Kidney (tissue), 14 donors: Measurements from ENCODE around the gene UTS2B. TPM values are rescaled to one million over a fixed set of nuclear protein-coding genes. Genes with fewer than 3 reads are reported as not detected.

Experiments used
- DNase-seq, 5 donors: peaks; one replicate each; pipeline ENCODE4 v3.0.0-alpha.2; 2013 to 2020
- FAIRE-seq: peaks from 2 replicates; lab custom pipeline; 2012; peaks lifted over from hg19 to GRCh38; lab: Jason Lieb, UNC
- H3K27ac ChIP-seq, 2 donors: one replicate each; pipeline ENCODE4 v1.7.0; 2013; ENCODE audit warnings: low read depth in 2 of 2, low read length in 2 of 2, inconsistent platforms in 1 of 2
- H3K27me3 ChIP-seq: one replicate; pipeline ENCODE4 v1.7.1; 2013; ENCODE audit warnings: low read length, inconsistent platforms; ENCODE audit not compliant: control insufficient read depth, insufficient read depth
- H3K36me3 ChIP-seq, 3 donors: one replicate each; pipeline versions ENCODE4 v1.7.0 to v1.7.1; 2013; ENCODE audit warnings: low read length in 3 of 3, control low read depth in 1 of 3, inconsistent platforms in 1 of 3; ENCODE audit not compliant: insufficient read depth in 3 of 3, control insufficient read depth in 2 of 3
- H3K4me1 ChIP-seq, 3 donors: one replicate each; pipeline versions ENCODE4 v1.7.0 to v1.7.1; 2013; ENCODE audit warnings: low read length in 3 of 3, inconsistent platforms in 1 of 3, low read depth in 1 of 3; ENCODE audit not compliant: control insufficient read depth in 2 of 3, insufficient read depth in 2 of 3
- H3K4me3 ChIP-seq, 3 donors: one replicate each; pipeline versions ENCODE4 v1.7.0 to v1.8.1; 2013; ENCODE audit warnings: low read length in 3 of 3, control low read depth in 1 of 3, inconsistent platforms in 1 of 3
- H3K9ac ChIP-seq, 3 donors: one replicate each; pipeline versions ENCODE4 v1.7.0 to v1.7.1; 2013; ENCODE audit warnings: low read length in 3 of 3, control low read depth in 1 of 3, inconsistent platforms in 1 of 3
- H3K9me3 ChIP-seq, 3 donors: one replicate each; pipeline versions ENCODE4 v1.7.0 to v1.7.1; 2013; ENCODE audit warnings: low read length in 3 of 3, control low read depth in 1 of 3, inconsistent platforms in 1 of 3; ENCODE audit not compliant: control insufficient read depth in 2 of 3, insufficient read depth in 1 of 3
- intact Hi-C: fragments of 100-400 bp; cut with DNase I; formaldehyde crosslinking; loops from one replicate; pipeline ENCODE4 v1.11.1; 2022
- polyA plus RNA-seq: library from polyadenylated mRNA; stranded (reverse); fragments of 350-450 nt; fragmentation: Illumina TruSeq; extraction: RNeasy Lipid Tissue Mini Kit (QIAGEN cat#74804); gene quantifications from one replicate; pipeline ENCODE4 v1.2.3, GENCODE V29; 2014; ENCODE audit warnings: low read depth, low replicate concordance; ENCODE audit not compliant: insufficient read depth
- total RNA-seq: library from RNA; stranded (reverse); fragmentation: NEBNext Ultra II Directional; extraction: Animal tissue kit (Norgen Biotek cat#: 25700); gene quantifications from one replicate; pipeline ENCODE4 v1.2.1, GENCODE V29; 2021
- TF ChIP-seq, protein P1 (sequence below): IDR thresholded peaks from 3 replicates; pipeline ENCODE4 v1.5.1; 2012; ENCODE audit warnings: mild to moderate bottlenecking, moderate library complexity, borderline replicate concordance; ENCODE audit not compliant: insufficient read depth; ENCODE audit errors: extremely low read depth
- donor health status: control.
- donor health status: control.
- donor health status: control.
- donor health status: control.
- donor health status: control.
- donor health status: DM: yes; HTN: yes; CAD: no.
- donor health status: Normal renal cell carcinoma (clear cell type).

Gene UTS2B
- total and polyA plus RNA-seq, 2 donors from 2014 or later, result 0.41 TPM; not detected in 1

DNA sequence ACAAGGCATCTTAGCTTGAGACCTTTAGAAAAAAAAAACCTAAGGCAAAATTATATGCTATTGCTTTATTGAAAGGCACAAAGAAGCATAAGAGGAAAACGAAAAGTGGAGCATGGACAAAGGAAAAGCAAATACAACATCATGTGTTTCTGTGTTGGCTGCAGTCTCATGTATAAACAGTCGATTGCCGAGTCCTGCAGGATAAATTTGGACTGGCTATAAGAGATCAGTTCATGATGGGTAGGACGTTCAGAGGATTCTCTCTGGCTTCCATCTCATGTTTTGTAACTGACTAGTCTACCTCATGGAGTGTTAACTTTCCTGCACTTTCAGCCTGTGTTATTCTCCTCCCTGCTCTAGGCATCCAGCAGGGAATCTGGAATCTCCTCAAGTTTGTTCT is 23.0 kb downstream of the UTS2B start:
- H3K9ac ChIP-seq, result no peak overlapping the region
- intact Hi-C loops, result no loop called here
- no peaks in the 10 kb centered on the region for H3K4me1 ChIP-seq
- no peak overlapping the region for H3K27ac ChIP-seq
- no peak overlapping the region for H3K4me3 ChIP-seq
- H3K27me3 ChIP-seq, result no peaks in the 10 kb centered on the region
- DNase-seq (no peak), FAIRE-seq (no peak)
- no peaks in the 10 kb centered on the region for H3K36me3 ChIP-seq
- H3K9me3 ChIP-seq, result no peaks in the 10 kb centered on the region
- TF ChIP-seq, protein P1, sequence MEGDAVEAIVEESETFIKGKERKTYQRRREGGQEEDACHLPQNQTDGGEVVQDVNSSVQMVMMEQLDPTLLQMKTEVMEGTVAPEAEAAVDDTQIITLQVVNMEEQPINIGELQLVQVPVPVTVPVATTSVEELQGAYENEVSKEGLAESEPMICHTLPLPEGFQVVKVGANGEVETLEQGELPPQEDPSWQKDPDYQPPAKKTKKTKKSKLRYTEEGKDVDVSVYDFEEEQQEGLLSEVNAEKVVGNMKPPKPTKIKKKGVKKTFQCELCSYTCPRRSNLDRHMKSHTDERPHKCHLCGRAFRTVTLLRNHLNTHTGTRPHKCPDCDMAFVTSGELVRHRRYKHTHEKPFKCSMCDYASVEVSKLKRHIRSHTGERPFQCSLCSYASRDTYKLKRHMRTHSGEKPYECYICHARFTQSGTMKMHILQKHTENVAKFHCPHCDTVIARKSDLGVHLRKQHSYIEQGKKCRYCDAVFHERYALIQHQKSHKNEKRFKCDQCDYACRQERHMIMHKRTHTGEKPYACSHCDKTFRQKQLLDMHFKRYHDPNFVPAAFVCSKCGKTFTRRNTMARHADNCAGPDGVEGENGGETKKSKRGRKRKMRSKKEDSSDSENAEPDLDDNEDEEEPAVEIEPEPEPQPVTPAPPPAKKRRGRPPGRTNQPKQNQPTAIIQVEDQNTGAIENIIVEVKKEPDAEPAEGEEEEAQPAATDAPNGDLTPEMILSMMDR, result no peak

DNA sequence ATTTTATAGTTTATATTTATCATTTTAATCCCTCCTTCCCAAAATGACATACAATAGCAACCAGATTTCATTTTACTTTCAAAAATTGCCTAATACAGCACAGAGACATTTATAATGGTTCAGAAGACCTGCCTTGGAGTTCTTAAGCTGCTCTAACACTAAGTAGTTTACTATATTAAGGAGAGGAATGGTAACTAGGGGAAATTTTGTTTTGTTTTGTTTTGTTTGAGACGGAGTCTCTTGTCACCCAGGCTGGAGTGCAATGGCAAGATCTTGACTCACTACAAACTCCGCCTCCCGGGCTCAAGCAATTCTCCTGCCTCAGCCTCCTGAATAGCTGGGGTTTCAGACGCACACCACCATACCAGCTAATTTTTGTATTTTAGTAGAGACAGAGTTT is 23.9 kb downstream of the UTS2B start:
- no peaks in the 10 kb centered on the region for H3K27me3 ChIP-seq
- no peak overlapping the region for H3K4me3 ChIP-seq
- FAIRE-seq, result no peak
- H3K9me3 ChIP-seq, result no peaks in the 10 kb centered on the region
- no peaks in the 10 kb centered on the region for H3K36me3 ChIP-seq
- H3K9ac ChIP-seq, result no peak overlapping the region
- H3K4me1 ChIP-seq, result no peaks in the 10 kb centered on the region
- H3K27ac ChIP-seq, result no peak overlapping the region
- intact Hi-C loops, result no loop called here
- DNase-seq, result no peak
- TF ChIP-seq, protein P1, result no peak

DNA sequence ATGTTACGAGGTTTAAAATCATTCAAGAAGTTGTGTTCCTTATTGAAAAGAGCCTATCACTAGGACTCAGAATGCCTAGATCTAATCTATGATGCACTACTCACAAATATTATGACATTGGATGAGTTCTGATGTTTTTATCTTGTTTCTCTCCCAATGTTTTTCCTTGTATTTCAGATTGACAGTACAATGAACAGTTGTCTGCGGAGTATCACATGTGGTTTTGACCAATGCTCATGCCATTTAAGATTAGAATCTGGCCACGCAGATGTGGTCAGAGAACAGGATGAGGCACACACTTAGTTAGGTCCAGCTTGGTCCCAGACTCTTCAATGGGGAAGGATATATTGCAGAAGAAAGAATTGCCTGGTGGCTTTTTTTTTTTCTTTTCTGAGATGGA is 26.7 kb downstream of the UTS2B start:
- H3K4me1 ChIP-seq, result no peaks in the 10 kb centered on the region
- no peak overlapping the region for H3K9ac ChIP-seq
- no peak for FAIRE-seq
- H3K36me3 ChIP-seq, result no peaks in the 10 kb centered on the region
- H3K27me3 ChIP-seq, result no peaks in the 10 kb centered on the region
- TF ChIP-seq, protein P1, result no peak
- H3K27ac ChIP-seq, result no peak overlapping the region
- H3K9me3 ChIP-seq, result no peaks in the 10 kb centered on the region
- H3K4me3 ChIP-seq, result no peak overlapping the region
- intact Hi-C loops, result no loop called here
- DNase-seq, result no peak

DNA sequence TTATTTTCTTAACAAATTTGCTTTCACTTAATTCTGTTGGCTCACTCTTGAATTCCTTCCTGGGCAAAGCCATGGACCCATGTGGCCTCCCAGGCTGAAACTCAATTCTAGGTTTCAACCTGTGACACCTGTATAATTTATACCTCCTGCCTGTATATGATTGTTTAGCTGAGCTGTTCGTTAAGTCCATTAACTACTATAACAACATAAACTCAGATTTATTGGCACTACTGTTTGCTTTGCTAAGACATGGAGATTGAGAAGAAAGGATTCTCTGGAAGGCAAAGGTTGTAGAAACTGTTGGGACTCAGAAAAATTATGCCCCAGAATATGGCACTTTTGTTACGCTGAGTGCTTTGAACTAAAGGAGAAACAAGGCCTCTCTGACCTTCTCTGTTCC is 27.9 kb downstream of the UTS2B start:
- H3K9me3 ChIP-seq, result no peaks in the 10 kb centered on the region
- no peaks in the 10 kb centered on the region for H3K4me1 ChIP-seq
- no peak overlapping the region for H3K9ac ChIP-seq
- no peaks in the 10 kb centered on the region for H3K36me3 ChIP-seq
- peak in 2 of 5 donors; percentile 12 to 26 for DNase-seq
- H3K4me3 ChIP-seq, result no peak overlapping the region
- intact Hi-C loops, result no loop called here
- no peak for FAIRE-seq
- TF ChIP-seq, protein P1, result no peak
- no peak overlapping the region for H3K27ac ChIP-seq
- H3K27me3 ChIP-seq, result no peaks in the 10 kb centered on the region
